Mammary epithelial cell (primary cell): Measurements from ENCODE around the gene CDHR2.

Source experiments
- CTCF ChIP-seq, 2 donors: IDR thresholded peaks in 1 of 2; conservative IDR thresholded peaks in 1 of 2; 2 replicates each; pipeline ENCODE4 v1.5.1; 2011 to 2012; ENCODE audit warnings: inconsistent platforms in 2 of 2, low read length in 2 of 2, mild to moderate bottlenecking in 2 of 2, control low read depth in 1 of 2, low read depth in 1 of 2; ENCODE audit not compliant: insufficient read depth in 1 of 2; ENCODE audit errors: extremely low read depth in 1 of 2
- EZH2 ChIP-seq: IDR thresholded peaks from 2 replicates; pipeline ENCODE4 v1.6.1; 2012; ENCODE audit warnings: low read length, inconsistent platforms, borderline replicate concordance

DNA sequence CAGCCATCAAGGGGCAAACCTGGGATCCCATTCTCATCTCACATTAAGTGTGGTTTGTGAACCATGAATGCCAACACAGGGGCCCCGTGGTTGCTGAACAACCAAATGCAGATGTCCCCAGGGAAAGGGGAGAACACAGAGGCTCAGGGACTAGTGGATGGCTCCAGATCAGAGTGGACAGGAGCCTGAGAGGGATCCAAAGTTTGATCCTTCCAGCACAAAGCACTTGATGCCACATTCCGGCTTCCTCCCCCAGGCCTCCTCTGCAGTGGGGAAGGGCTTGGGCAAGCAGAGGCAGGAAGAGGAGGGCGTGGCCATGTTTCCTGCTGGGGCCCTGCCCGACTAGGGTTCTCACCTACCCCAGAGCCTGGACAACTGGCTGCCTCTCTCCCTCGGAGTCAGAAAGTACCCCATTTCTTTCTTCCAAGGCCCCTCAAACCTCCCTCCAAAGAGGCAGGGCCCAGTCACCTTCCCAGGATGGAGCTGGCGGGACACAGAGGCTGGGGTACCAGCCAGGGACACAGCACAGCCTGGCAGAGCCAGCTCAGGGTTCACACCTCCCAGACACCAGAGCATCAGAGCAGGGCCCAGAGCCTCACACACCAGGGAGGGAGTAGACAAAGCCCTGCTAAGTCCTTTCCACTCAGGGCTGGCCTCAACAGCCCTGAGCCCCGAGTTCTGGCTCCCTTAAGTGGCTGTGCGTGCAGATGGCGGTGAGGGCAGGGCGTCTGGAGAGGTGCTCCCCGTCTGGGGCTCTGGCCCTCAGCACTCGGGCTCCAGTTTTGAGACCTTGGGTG lies 7.6 kb upstream of the CDHR2 start:
- TF ChIP-seq CTCF (conservative IDR thresholded peaks at IDR 0.05 in 1 of 2, IDR thresholded peaks at IDR 0.05 in 1 of 2; ENCODE audit: extremely low read depth in 1 of 2, insufficient read depth in 1 of 2, low read depth in 1 of 2, low read length in 2 of 2) (no peak), EZH2 (no peak)
